ENCODE measurements around the gene CST6. TPM values are rescaled to one million over a fixed set of nuclear protein-coding genes. Genes with fewer than 3 reads are reported as not detected.

The CST6 gene
- total RNA-seq, 2 donors from 2014 or later = not detected

GRCh38 chr11:66004186-66004585 lies 7.6 kb upstream of the CST6 start:
- Histone ChIP-seq H3K9ac (ENCODE audit: low read depth in 2 of 2, low read length in 2 of 2) (no peak overlapping the region), H3K27ac (no peak overlapping the region), H3K9me3 (no peaks in the 10 kb centered on the region), H3K4me3 (no peak overlapping the region), H3K4me1 (peaks cover 6% of the 10 kb centered on the region), H3K27me3 (no peaks in the 10 kb centered on the region), H3K36me3 (peaks cover 8% of the 10 kb centered on the region)
- intact Hi-C loops (cut with DNase I) = loop anchor here (5.0 kb wide), 1 partner anchor 42 kb away; the partner anchor contains the start of gene SART1
- no peak for DNase-seq
- TF ChIP-seq CTCF (IDR thresholded peaks at IDR 0.05) = no peak

GRCh38 chr11:66006134-66006890 lies 5.5 kb upstream of the CST6 start:
- intact Hi-C loops (cut with DNase I) = no loop called here
- no peak overlapping the region for H3K9ac ChIP-seq (ENCODE audit: low read depth in 2 of 2, low read length in 2 of 2)
- no peak overlapping the region for H3K4me3 ChIP-seq

GRCh38 chr11:66006891-66007176 lies 5.0 kb upstream of the CST6 start:
- intact Hi-C loops (cut with DNase I) = no loop called here
- Histone ChIP-seq H3K9me3 (no peaks in the 10 kb centered on the region), H3K36me3 (no peaks in the 10 kb centered on the region), H3K4me3 (no peak overlapping the region), H3K27ac (no peak overlapping the region), H3K9ac (ENCODE audit: low read depth in 2 of 2, low read length in 2 of 2) (no peak overlapping the region), H3K27me3 (peaks cover 5% of the 10 kb centered on the region), H3K4me1 (peaks cover 3% of the 10 kb centered on the region)
- no peak for DNase-seq
- no peak for TF ChIP-seq CTCF (IDR thresholded peaks at IDR 0.05)

More at GRCh38 chr11:66006134-66006890, 5.5 kb upstream of the CST6 start:
- H3K27me3 ChIP-seq = peaks cover under 1% of the 10 kb centered on the region
- H3K36me3 ChIP-seq = no peaks in the 10 kb centered on the region
- no peaks in the 10 kb centered on the region for H3K9me3 ChIP-seq
- peaks cover 3% of the 10 kb centered on the region for H3K4me1 ChIP-seq
- TF ChIP-seq CTCF (IDR thresholded peaks at IDR 0.05) = no peak
- no peak for DNase-seq
- H3K27ac ChIP-seq = no peak overlapping the region

GRCh38 chr11:66007201-66007634 lies 4.6 kb upstream of the CST6 start:
- Histone ChIP-seq H3K27me3 (peaks cover 9% of the 10 kb centered on the region), H3K27ac (no peak overlapping the region), H3K9ac (ENCODE audit: low read depth in 2 of 2, low read length in 2 of 2) (no peak overlapping the region), H3K9me3 (no peaks in the 10 kb centered on the region), H3K36me3 (no peaks in the 10 kb centered on the region), H3K4me3 (no peak overlapping the region), H3K4me1 (peaks cover 3% of the 10 kb centered on the region)
- no peak for TF ChIP-seq CTCF (IDR thresholded peaks at IDR 0.05)
- intact Hi-C loops (cut with DNase I) = no loop called here
- DNase-seq = no peak

GRCh38 chr11:66008095-66008467 lies 3.7 kb upstream of the CST6 start:
- Histone ChIP-seq H3K36me3 (no peaks in the 10 kb centered on the region), H3K9ac (ENCODE audit: low read depth in 2 of 2, low read length in 2 of 2) (no peak overlapping the region), H3K9me3 (no peaks in the 10 kb centered on the region), H3K4me3 (no peak overlapping the region), H3K27me3 (peaks cover 15% of the 10 kb centered on the region), H3K27ac (no peak overlapping the region), H3K4me1 (peaks cover 3% of the 10 kb centered on the region)
- no peak for TF ChIP-seq CTCF (IDR thresholded peaks at IDR 0.05)
- no peak for DNase-seq
- intact Hi-C loops (cut with DNase I) = no loop called here
